ENCODE results near the gene ORC5.
A peak's percentile ranks its signal among the peaks of the same experiment; 100 is the strongest.
"Not testable (repeated sequence)": the region's sequence is repeated elsewhere in the genome, so short reads cannot be mapped to it uniquely, and the experiment has no call there.

Gene ORC5

DNA sequence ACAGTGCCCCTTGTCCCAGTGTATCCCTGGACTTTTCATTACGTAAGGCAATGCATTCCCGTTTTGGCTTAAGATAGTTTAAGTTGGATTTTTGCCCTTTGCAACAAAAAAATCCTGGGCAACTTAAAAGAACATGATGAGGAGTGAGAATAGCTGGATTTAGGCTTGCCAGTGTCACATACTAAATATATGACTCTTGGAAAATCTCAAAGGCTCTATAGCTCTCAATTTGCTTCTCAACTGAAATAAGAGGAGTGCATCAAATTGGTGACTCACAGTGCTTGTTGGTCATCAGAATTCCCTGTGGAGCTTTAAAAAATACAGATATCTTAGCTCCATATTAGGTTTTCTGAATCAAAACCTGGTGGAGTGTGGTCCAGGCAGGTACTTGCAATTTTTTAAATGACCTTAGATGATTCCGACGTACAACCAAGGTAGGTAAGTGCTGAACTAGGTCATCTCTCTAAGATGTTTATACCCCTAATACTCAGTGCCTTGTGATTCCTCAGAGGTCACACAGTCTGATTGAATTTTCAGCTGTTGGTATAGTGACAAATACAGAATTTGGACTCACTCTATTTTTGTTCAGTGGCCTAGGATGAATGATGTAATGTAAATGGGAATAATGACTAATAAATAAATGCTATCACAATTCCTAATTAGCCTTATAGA, 33.9 kb upstream of the ORC5 start:
- peak; percentile 72 for DNase-seq (ENCODE audit: low read depth)
- TF ChIP-seq, protein P1, sequence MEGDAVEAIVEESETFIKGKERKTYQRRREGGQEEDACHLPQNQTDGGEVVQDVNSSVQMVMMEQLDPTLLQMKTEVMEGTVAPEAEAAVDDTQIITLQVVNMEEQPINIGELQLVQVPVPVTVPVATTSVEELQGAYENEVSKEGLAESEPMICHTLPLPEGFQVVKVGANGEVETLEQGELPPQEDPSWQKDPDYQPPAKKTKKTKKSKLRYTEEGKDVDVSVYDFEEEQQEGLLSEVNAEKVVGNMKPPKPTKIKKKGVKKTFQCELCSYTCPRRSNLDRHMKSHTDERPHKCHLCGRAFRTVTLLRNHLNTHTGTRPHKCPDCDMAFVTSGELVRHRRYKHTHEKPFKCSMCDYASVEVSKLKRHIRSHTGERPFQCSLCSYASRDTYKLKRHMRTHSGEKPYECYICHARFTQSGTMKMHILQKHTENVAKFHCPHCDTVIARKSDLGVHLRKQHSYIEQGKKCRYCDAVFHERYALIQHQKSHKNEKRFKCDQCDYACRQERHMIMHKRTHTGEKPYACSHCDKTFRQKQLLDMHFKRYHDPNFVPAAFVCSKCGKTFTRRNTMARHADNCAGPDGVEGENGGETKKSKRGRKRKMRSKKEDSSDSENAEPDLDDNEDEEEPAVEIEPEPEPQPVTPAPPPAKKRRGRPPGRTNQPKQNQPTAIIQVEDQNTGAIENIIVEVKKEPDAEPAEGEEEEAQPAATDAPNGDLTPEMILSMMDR (conservative IDR thresholded peaks at IDR 0.05; ENCODE audit: control insufficient read depth, insufficient read depth, low read depth, low read length) = no peak
- H3K4me3 ChIP-seq (ENCODE audit: control insufficient read depth, low read depth, low read length) = no peak overlapping the region

- no peak for DNase-seq (ENCODE audit: low read depth)
- no peak overlapping the region for H3K4me3 ChIP-seq (ENCODE audit: control insufficient read depth, low read depth, low read length)
- TF ChIP-seq, protein P1 (conservative IDR thresholded peaks at IDR 0.05; ENCODE audit: control insufficient read depth, insufficient read depth, low read depth, low read length) = no peak
These were observed 33.3 kb upstream of the ORC5 start for GRCh38 chr7:104241135-104241534.

- no peak for DNase-seq (ENCODE audit: low read depth)
- H3K4me3 ChIP-seq (ENCODE audit: control insufficient read depth, low read depth, low read length) = no peak overlapping the region
- TF ChIP-seq, protein P1 (conservative IDR thresholded peaks at IDR 0.05; ENCODE audit: control insufficient read depth, insufficient read depth, low read depth, low read length) = no peak
These were observed 32.6 kb upstream of the ORC5 start for GRCh38 chr7:104240401-104240800.

GRCh38 chr7:104234990-104235389, 27.2 kb upstream of the ORC5 start:
- DNase-seq (ENCODE audit: low read depth); H3K4me3 ChIP-seq (ENCODE audit: control insufficient read depth, low read depth, low read length): not testable (repeated sequence)

GRCh38 chr7:104231054-104232046, 23.5 kb upstream of the ORC5 start:
- H3K4me3 ChIP-seq (ENCODE audit: control insufficient read depth, low read depth, low read length) = no peak overlapping the region
- TF ChIP-seq, protein P1 (conservative IDR thresholded peaks at IDR 0.05; ENCODE audit: control insufficient read depth, insufficient read depth, low read depth, low read length) = peak; percentile 89
- peak; percentile 64 for DNase-seq (ENCODE audit: low read depth)

- TF ChIP-seq, protein P1 (conservative IDR thresholded peaks at IDR 0.05; ENCODE audit: control insufficient read depth, insufficient read depth, low read depth, low read length) = no peak
- H3K4me3 ChIP-seq (ENCODE audit: control insufficient read depth, low read depth, low read length) = no peak overlapping the region
- peak; percentile 45 for DNase-seq (ENCODE audit: low read depth)
These were observed 22.8 kb upstream of the ORC5 start for GRCh38 chr7:104230606-104231005.

DNA sequence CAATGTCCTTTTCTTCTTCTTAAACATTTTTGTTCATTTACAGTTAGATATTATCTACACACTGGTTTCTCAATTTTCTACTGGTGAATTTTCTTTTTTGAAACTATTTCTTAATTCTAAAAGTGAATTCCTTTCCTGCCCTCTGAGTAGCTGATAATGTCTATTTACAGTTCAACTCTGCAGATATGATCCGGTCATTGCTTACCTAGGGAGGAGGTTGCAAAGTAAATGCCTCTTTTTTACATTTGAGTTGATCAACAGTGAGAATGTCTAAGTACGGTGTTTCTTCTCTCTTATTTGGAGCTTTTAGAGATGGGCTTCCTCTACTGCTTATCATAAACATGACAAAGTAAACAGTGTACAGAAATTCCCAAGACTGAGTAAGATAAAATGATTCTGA, 20.6 kb upstream of the ORC5 start:
- H3K4me3 ChIP-seq (ENCODE audit: control insufficient read depth, low read depth, low read length) = no peak overlapping the region
- TF ChIP-seq, protein P1 (conservative IDR thresholded peaks at IDR 0.05; ENCODE audit: control insufficient read depth, insufficient read depth, low read depth, low read length) = no peak
- DNase-seq (ENCODE audit: low read depth) = no peak
